ENCODE measurements around the gene MPEG1. TPM values are rescaled to one million over a fixed set of nuclear protein-coding genes. Genes with fewer than 3 reads are reported as not detected.

The MPEG1 gene
- total RNA-seq, 1 experiment from 2014 or later, result not detected

- Histone ChIP-seq H3K4me1 (ENCODE audit: insufficient read depth, low read length) (no peaks in the 10 kb centered on the region), H3K4me2 (ENCODE audit: low read length) (no peak overlapping the region), H3F3A (ENCODE audit: low read length, unreplicated experiment) (no peaks in the 10 kb centered on the region), H3K27ac (ENCODE audit: low read length) (no peak overlapping the region), H4K20me1 (ENCODE audit: low read length) (no peaks in the 10 kb centered on the region), H3K27me3 (ENCODE audit: low read length) (no peaks in the 10 kb centered on the region), H3K4me3 (ENCODE audit: low read length) (no peak overlapping the region), H3K9ac (ENCODE audit: low read length) (no peak overlapping the region), H2AFZ (ENCODE audit: low read length) (no peak overlapping the region), H3K9me3 (ENCODE audit: low read length) (no peaks in the 10 kb centered on the region), H3K36me3 (ENCODE audit: low read depth, low read length) (no peaks in the 10 kb centered on the region), H3K9me2 (replicated peaks; ENCODE audit: low read length) (no peaks in the 10 kb centered on the region), H3K79me2 (ENCODE audit: low read length) (no peaks in the 10 kb centered on the region)
- POLR2A ChIA-PET (ENCODE audit: unreplicated experiment), result no interaction called here
- TF ChIP-seq EZH2 (IDR thresholded peaks at IDR 0.05; ENCODE audit: low read length, unreplicated experiment) (no peak), CTCF (conservative IDR thresholded peaks at IDR 0.05; ENCODE audit: low read depth, low read length) (no peak), EZH2phosphoT487 (IDR thresholded peaks at IDR 0.05; ENCODE audit: borderline replicate concordance, low read length) (no peak)
- DNase-seq (no peak), ATAC-seq (no peak)
- intact Hi-C loops (cut with micrococcal nuclease), result no loop called here
- no TSS peak for BruUV-seq (replicated peaks)
- CTCF ChIA-PET, result no interaction called here
These were observed 15.9 kb downstream of the MPEG1 start for GRCh38 chr11:59196777-59197176.

GRCh38 chr11:59195586-59195985 lies 17.1 kb downstream of the MPEG1 start:
- no peak overlapping the region for H3K27ac ChIP-seq (ENCODE audit: low read length)
- H3F3A ChIP-seq (ENCODE audit: low read length, unreplicated experiment), result no peaks in the 10 kb centered on the region
- H3K9me3 ChIP-seq (ENCODE audit: low read length), result no peaks in the 10 kb centered on the region
- no peak overlapping the region for H2AFZ ChIP-seq (ENCODE audit: low read length)
- POLR2A ChIA-PET (ENCODE audit: unreplicated experiment), result no interaction called here
- H3K4me1 ChIP-seq (ENCODE audit: insufficient read depth, low read length), result peaks cover under 1% of the 10 kb centered on the region; the same call in 1 of the 2 replicates
- H3K9ac ChIP-seq (ENCODE audit: low read length), result no peak overlapping the region
- TF ChIP-seq EZH2 (IDR thresholded peaks at IDR 0.05; ENCODE audit: low read length, unreplicated experiment) (no peak), EZH2phosphoT487 (IDR thresholded peaks at IDR 0.05; ENCODE audit: borderline replicate concordance, low read length) (no peak), CTCF (conservative IDR thresholded peaks at IDR 0.05; ENCODE audit: low read depth, low read length) (no peak)
- no peak for DNase-seq
- CTCF ChIA-PET, result no interaction called here
- no peak overlapping the region for H3K4me3 ChIP-seq (ENCODE audit: low read length)
- H3K27me3 ChIP-seq (ENCODE audit: low read length), result no peaks in the 10 kb centered on the region
- no peaks in the 10 kb centered on the region for H3K36me3 ChIP-seq (ENCODE audit: low read depth, low read length)
- H3K9me2 ChIP-seq (replicated peaks; ENCODE audit: low read length), result no peaks in the 10 kb centered on the region
- H4K20me1 ChIP-seq (ENCODE audit: low read length), result no peaks in the 10 kb centered on the region
- intact Hi-C loops (cut with micrococcal nuclease), result no loop called here
- no peak overlapping the region for H3K4me2 ChIP-seq (ENCODE audit: low read length)
- no peaks in the 10 kb centered on the region for H3K79me2 ChIP-seq (ENCODE audit: low read length)
- BruUV-seq (replicated peaks), result no TSS peak
- no peak for ATAC-seq

- Histone ChIP-seq H3K4me1 (ENCODE audit: insufficient read depth, low read length) (peaks cover 17% of the 10 kb centered on the region), H2AFZ (ENCODE audit: low read length) (no peak overlapping the region), H3K9me3 (ENCODE audit: low read length) (no peaks in the 10 kb centered on the region), H3K27me3 (ENCODE audit: low read length) (no peaks in the 10 kb centered on the region), H4K20me1 (ENCODE audit: low read length) (no peaks in the 10 kb centered on the region), H3K9ac (ENCODE audit: low read length) (no peak overlapping the region), H3K27ac (ENCODE audit: low read length) (no peak overlapping the region), H3K36me3 (ENCODE audit: low read depth, low read length) (no peaks in the 10 kb centered on the region), H3K79me2 (ENCODE audit: low read length) (no peaks in the 10 kb centered on the region), H3F3A (ENCODE audit: low read length, unreplicated experiment) (no peaks in the 10 kb centered on the region), H3K9me2 (replicated peaks; ENCODE audit: low read length) (no peaks in the 10 kb centered on the region), H3K4me3 (ENCODE audit: low read length) (no peak overlapping the region), H3K4me2 (ENCODE audit: low read length) (no peak overlapping the region)
- POLR2A ChIA-PET (ENCODE audit: unreplicated experiment), result no interaction called here
- DNase-seq, result no peak
- intact Hi-C loops (cut with micrococcal nuclease), result no loop called here
- no TSS peak for BruUV-seq (replicated peaks)
- CTCF ChIA-PET, result no interaction called here
- ATAC-seq, result no peak
- no peak for TF ChIP-seq EZH2 (IDR thresholded peaks at IDR 0.05; ENCODE audit: low read length, unreplicated experiment)
- no peak for TF ChIP-seq CTCF (conservative IDR thresholded peaks at IDR 0.05; ENCODE audit: low read depth, low read length)
- TF ChIP-seq EZH2phosphoT487 (IDR thresholded peaks at IDR 0.05; ENCODE audit: borderline replicate concordance, low read length), result no peak
These were observed 19.1 kb downstream of the MPEG1 start for GRCh38 chr11:59193587-59194130.

Data from PC-3 (cell line).